HG02759 (cell line): Measurements from ENCODE around the gene DDX21.
"Not testable (repeated sequence)": the region's sequence is repeated elsewhere in the genome, so short reads cannot be mapped to it uniquely, and the experiment has no call there.

Source experiments
- ATAC-seq: cut with Tn5 transposase; IDR thresholded peaks from one replicate; pipeline ENCODE4 v1.9.1; 2021; ENCODE audit warnings: mild to moderate bottlenecking, moderate library complexity; ENCODE audit not compliant: unreplicated experiment

Gene DDX21

DNA sequence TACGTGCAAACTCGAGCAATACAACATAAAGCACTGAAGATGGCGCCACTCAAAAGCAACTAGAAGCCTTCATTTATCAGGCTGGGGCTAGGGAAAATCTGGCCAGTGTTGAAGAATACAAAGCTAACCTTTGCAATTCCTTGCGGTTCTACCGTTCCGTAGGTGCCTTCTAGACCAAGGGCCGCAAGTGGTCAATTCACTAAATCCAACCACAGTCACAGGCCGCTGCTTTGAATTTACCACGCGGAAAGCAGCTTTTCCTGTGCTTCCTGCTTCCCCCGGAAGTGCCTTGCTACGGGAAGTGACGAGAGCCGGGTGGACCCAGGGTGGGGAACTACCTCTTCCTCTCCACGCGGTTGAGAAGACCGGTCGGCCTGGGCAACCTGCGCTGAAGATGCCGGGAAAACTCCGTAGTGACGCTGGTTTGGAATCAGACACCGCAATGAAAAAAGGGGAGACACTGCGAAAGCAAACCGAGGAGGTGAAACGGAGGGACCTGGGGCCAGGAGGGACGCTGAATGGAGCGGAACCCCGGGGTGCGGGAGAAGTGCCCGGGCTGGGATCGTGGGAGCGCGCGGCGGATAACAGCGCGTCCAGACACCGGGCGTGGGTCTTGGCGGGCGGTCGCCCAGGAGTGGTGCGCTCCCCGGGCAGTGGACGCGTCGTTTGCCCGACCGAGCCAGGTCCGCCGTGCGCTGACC is at the start of gene DDX21:
DDX21 (plus strand) TSS at position 339 of the 701 bp plus-strand sequence; CDS start at position 395, 56 bp downstream.
- peak; percentile 88 for ATAC-seq

DNA sequence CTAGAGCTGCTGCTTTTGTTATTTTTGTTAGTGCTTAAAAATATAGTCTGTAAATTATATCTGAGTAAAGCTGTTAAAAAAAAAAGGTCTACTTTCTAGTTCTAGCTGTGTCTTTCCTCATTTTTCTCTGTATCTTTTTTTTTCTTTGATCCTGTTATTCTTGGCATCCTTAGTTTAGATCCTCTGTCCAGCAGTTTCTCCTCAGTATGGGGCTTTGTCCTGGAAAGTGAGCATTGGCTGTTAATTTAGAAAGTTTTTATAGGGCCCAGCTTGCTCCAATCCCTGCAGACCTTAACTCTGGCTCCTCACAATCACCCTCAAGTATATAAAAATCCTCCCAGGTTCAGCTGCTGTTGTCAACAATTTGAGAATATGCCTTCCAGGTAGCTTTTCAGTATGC is 31.4 kb upstream of the DDX21 start:
- ATAC-seq = no peak

DNA sequence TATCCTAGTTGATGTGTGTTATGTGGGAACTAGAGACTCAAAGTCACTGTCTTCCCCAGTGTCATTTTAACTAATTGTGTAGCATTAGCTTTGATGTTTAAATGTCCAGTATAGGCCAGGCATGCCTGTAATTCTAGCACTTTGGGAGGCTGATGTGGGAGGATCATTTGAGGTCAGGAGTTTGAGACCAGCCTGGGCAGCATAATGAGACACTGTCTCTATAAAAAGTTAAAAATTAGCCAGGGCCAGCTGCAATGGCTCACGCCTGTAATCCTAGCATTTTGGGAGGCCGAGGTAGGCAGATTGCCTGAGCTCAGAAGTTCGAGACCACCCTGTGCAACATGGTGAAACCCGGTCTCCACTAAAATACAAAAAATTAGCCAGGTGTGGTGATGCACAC is 30.5 kb upstream of the DDX21 start:
- no peak for ATAC-seq

DNA sequence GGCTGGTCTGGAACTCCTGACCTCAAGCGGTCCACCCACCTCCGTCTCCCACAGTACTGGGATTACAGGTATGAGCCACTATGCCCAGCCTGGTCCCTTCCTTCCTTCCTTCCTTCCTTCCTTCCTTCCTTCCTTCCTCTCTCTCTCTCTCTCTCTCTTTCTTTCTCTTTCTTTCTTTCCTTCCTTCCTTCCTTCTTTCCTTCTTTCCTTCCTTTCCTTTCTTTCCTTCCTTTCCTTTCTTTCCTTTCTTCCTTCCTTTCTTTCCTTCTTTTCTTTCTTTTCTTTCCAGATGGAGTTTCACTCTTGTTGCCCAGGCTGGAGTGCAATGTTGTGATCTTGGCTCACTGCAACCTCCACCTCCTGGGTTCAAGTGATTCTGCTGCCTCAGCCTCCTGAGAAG is 26.8 kb upstream of the DDX21 start:
- ATAC-seq = not testable (repeated sequence)

DNA sequence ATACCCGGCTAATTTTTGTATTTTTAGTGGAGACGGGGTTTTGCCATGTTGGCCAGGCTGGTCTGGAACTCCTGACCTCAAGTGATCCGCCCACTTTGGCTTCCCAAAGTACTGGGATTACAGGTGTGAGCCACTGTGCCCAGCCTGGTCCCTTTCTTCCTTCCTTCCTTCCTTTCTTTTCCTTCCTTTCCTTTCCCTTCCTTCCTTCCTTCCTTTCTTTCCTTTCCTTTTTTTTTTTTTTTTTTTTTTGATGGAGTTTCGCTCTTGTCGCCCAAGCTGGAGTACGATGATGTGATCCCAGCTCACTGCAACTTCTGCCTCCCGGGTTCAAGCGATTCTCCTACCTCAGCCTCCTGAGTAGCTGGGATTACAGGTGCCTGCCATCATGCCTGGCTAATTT is 26.1 kb upstream of the DDX21 start:
- not testable (repeated sequence) for ATAC-seq

DNA sequence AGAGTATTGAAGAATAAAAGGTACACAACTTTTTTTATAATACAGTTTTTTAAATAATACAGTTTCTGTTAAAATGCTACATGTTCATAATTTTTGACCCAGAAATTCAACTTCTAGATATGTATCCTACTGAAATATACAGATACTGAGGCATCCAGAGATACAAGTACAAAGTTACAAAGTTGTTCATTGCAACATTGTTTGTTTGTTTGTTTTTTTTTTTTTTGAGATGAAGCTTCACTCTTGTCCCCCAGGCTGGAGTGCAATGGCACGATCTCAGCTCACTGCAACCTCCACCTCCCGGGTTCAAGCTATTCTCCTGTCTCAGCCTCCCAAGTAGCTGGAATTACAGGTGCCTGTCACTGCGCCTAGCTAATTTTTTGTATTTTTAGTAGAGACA is 23.1 kb upstream of the DDX21 start:
- ATAC-seq = not testable (repeated sequence)

DNA sequence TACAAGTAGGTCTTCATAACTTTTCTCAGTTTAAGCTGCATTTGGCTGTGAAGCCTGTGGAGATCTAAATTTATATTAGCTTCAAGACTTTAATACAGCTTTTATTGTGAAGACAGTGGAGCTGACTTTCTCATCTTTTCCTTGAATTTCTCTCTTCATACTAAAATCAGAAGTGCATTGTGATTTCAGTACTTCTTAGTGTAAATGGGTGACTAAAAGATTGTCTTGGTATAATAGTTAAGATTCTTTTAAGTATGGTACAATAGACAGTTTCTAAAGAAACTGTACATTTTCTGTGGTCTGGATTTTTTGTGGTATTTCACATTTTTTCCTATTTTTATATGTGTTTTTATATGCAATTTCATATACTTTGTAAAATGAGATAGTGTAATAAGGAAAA is 21.0 kb upstream of the DDX21 start:
- ATAC-seq = no peak

DNA sequence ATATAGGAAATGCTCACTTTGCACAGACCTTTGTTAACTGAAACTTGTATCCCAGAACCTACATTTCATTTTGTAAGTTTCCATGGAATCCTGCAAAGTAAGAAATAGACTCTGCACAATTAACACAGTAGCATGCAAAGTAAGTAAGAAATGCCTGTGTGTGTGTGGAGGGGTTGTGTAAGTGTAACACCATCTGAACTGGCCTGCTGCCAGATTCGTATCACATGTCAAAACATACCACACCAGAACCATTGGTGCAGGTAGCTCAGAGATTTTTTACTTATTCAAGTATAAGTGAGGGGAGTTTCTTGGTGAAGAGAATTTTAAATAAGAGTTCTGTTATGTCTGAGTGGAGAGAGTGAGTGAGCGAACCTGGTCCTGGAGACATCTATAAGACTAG is 17.9 kb upstream of the DDX21 start:
- no peak for ATAC-seq

DNA sequence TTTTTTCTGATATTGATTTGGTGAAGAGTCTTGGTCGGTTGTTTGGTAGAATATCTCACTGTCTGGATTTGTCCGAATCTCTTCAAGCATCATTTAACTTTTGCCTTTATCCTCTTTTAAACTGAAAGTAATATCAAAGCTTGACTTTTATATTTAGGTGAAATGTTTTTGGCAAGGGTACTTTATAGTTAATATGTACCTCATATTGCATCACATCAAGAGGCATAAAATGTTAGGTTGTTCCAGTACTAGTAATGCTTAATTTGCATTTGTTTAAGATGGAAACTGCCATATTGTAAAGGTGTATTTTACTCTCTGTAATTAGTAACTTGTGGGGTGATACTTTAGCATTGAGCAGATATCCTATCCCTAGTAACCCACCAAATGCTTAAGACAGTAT is 17.1 kb upstream of the DDX21 start:
- ATAC-seq = no peak

DNA sequence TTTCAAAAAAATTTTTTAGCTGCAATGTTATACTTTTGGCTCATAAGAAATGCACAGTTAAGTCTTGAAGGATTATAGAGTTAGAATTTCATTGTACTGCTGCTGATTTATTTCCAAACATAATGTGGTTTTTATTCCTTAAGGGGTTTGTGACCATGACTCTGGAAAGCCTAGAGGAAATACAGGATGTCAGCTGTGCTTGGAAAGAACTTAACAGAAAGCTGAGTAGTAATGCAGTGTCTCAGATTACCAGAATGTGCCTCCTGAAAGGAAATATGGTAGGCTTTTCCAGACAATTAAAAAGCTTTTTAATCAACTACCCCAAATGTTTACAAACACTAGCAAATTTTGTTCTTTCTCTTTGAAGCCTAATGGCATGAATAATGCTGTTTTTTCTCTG is 15.1 kb upstream of the DDX21 start:
- not testable (repeated sequence) for ATAC-seq

DNA sequence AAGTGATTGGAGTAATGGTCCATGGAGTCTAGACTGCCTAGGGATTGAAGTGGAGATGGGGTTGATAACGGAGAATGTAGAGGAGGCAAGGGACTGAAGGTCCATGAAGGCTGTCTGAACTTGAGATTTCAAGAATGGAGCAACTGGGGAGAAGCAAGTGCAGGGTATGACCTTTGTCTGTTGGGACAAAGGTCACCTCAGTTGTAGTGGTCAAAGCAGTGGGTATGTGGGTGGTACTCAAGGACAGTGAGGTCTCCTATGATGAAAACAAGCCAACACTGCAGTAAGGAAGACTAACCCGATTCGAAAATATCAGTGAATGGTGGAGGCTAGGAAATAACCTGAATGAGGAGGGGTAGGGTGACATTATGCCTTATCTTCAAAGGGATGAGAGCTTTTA is 5.4 kb upstream of the DDX21 start:
- ATAC-seq = no peak

DNA sequence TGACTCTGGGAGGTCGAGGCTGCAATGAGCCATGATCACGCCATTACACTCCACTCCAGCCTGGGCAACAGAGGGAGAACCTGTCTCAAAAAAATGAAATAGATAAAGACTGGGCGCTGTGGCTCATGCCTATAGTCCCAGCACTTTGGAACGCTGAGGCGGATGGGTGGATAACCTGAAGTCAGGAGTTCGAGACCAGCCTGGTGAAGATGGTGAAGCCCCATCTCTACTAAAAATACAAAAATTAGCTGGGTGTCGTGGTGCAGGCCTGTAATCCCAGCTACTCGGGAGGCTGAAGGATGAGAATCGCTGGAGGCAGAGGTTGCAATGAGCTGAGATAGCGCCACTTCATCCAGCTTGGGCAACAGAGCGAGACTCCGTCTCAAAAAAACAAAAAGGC is 1.1 kb upstream of the DDX21 start:
- no peak for ATAC-seq

DNA sequence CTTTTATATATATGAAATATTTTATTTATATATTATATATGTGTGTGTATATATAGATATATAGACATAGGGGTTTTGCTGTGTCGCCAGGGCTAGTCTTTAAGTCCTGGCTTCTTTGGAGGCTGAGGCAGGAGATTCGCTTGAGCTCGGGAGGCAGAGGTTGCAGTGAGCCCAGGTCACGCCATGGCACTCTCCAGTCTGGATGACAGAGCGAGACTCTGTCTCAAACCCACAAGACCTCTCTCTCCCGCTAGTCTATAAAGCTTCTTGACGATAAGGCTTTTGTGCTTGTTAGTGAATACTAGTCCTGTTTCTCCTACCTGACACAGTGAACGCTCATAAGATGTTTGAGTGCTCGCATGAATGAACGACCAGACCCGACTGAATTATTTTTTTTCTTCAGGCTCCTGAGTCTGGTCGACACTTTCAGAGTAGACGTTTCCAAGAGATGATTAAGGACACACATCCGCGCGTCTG is 577 bp upstream of the DDX21 start:
- peak; percentile 7 for ATAC-seq

DNA sequence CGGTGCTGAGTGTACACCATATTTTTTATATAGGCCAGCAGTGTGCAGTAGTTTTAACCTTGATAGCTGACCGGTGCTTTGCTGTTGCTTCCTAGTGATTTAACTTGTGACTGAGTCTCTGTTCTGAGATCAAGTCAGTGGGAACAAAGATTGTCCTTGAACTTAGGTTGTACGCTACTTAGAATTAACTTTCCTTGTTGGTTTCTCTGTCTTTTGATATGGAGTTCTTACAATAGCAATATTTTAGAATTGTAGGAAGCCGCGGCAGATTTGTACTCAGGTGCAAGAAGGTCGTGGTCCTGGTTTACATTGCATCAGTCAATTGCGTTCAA is 1.3 kb downstream of the DDX21 start:
- no peak for ATAC-seq

DNA sequence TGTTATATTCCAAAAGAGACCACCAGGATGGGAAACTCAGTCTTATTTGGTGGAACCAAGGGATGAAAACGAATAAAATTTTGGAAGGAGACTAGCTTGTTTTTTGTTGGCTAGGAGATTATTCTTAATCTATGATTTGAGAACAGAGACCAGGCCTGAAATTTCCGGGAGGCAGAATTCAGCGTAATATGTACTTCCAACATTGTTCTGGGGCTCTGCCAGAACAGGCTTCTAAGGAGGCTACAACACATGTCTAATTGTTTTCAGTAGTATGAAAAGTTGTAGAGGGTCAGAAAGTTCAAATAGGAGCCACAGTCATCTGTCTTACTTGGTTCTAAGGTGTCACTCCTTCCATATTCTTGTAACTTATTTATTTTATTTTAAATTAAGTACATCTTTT is 1.7 kb downstream of the DDX21 start:
- ATAC-seq = no peak

DNA sequence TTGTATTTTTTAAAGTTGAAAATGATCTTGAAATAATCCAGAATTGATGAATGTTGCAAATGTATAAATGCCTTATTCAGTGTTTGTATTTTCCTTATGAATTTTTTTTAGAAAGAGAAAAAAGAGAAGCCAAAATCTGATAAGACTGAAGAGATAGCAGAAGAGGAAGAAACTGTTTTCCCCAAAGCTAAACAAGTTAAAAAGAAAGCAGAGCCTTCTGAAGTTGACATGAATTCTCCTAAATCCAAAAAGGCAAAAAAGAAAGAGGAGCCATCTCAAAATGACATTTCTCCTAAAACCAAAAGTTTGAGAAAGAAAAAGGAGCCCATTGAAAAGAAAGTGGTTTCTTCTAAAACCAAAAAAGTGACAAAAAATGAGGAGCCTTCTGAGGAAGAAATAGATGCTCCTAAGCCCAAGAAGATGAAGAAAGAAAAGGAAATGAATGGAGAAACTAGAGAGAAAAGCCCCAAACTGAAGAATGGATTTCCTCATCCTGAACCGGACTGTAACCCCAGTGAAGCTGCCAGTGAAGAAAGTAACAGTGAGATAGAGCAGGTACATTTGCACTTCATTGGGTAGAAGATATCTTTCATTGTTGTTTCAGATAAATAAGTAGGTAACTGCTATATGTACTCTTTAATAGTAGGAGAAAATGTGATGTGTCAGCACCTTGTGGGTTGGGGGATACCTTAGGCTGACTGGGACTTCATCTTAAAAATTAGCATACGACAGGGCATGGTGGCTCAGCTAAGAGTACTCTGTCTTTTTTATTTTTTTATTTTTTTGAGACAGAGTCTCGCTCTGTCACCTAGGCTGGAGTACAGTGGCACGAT is 3.9 kb downstream of the DDX21 start:
- no peak for ATAC-seq

DNA sequence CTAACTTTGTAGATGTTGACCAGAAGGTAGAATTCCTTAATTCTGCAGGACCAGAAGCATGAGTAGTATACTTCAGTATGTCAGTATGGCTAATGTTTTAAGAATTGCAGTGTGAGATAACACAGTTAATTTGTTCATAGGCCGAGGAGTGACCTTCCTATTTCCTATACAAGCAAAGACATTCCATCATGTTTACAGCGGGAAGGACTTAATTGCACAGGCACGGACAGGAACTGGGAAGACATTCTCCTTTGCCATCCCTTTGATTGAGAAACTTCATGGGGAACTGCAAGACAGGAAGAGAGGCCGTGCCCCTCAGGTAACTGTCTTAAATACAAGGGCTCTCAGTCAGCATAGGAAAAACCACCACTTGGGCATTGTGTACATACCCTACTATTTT is 7.2 kb downstream of the DDX21 start:
- ATAC-seq = no peak

DNA sequence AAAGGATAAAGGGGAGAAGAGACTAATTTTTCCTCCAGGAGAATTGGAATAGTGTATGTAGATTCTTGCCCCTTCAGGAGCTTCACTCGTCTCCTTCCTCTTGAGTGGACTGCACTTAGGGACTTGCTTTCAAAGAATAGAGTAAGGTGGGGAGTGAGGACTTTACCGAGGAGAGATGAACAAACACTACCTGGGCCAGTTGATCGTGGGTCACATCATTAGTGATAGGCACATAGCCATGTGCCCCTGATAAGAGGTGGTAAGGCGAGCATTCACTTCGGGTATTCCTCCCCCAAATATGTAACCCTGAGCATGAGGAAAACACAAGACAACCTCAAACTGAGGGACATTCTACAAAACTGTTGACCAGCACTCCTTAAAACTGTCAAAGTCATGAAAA is 18.0 kb downstream of the DDX21 start:
- ATAC-seq = no peak

DNA sequence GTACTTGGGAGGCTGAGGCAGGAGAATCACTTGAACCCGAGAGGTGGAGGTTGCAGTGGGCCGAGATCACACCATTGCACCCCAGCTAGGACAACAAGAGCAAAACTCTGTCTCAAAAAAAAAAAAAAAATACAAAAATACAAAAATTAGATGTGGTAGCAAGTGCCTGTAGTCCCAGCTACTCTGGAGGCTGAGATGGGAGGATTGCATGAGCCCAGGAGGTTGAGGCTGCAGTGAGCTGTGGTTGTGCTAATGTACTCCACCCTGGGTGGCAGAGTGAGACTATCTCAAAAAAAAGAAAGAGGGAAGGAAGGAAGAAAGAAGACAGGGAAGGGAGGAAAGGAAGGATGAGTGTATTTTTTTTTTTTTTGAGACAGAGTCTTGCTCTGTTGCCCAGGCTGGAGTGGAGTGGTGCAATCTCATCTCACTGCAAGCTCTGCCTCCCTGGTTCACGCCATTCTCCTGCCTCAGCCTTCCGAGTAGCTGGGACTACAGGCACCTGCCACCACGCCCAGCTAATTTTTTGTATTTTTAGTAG is 20.0 kb downstream of the DDX21 start:
- not testable (repeated sequence) for ATAC-seq

DNA sequence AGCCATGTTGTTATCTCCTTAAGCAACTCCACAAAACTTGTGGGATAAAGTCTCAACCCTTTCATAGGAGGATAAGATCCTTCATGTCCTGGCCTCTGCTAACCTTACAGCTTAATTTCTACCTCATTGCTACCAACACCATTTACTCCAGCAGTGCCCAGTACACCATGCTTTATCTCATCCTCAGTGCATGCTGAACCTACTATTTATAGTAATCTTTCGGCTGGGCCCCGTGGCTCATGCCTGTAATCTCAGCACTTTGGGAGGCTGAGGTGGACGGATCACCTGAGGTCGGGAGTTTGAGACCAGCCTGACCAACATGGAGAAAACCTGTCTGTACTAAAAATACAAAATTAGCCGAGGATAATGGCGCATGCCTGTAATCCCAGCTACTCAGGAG is 23.8 kb downstream of the DDX21 start:
- ATAC-seq = not testable (repeated sequence)

DNA sequence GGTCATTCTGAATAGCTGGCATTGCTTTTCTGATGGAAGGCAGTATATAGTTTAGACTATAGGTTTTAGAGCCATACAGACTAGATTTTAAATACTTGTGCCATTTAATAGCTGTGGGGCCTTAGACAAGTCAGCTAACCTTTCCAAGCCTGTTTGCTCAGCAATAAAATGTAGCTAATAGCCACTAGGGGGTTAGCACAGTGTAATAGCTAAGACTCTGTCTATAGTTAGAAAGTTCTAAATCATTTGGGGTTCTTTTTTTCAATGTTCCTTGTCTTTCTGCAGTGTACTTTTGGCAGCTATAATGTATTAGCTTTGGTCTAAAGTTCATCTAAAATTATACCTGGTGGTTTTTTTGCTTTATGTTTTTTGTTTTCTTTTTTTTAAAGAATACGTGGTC is 25.1 kb downstream of the DDX21 start:
- ATAC-seq = no peak

DNA sequence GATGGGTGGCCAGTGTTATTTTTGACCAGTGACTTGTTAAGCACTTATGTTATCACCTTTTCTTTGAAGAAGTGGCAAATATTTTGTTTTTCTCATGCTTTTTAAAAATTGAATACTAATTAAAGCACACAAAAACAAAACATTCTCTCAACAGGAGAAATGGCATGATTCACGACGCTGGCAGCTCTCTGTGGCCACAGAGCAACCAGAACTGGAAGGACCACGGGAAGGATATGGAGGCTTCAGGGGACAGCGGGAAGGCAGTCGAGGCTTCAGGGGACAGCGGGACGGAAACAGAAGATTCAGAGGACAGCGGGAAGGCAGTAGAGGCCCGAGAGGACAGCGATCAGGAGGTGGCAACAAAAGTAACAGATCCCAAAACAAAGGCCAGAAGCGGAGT is 26.4 kb downstream of the DDX21 start:
- ATAC-seq = no peak
